Astrocyte (in vitro differentiated cells and primary cell): ENCODE results near the gene PCARE.
"Not testable (repeated sequence)": the region's sequence is repeated elsewhere in the genome, so short reads cannot be mapped to it uniquely, and the experiment has no call there.

ENCODE experiments used
- EZH2 ChIP-seq: IDR thresholded peaks from 2 replicates; pipeline ENCODE4 v1.6.1; 2012; ENCODE audit warnings: mild to moderate bottlenecking, low read length, inconsistent platforms; ENCODE audit not compliant: insufficient read depth
- TF ChIP-seq, protein P1 (sequence below): IDR thresholded peaks from 2 replicates; pipeline ENCODE4 v1.5.1; 2011; ENCODE audit warnings: low read depth, mild to moderate bottlenecking, inconsistent platforms, low read length, moderate library complexity; ENCODE audit not compliant: insufficient read depth

DNA sequence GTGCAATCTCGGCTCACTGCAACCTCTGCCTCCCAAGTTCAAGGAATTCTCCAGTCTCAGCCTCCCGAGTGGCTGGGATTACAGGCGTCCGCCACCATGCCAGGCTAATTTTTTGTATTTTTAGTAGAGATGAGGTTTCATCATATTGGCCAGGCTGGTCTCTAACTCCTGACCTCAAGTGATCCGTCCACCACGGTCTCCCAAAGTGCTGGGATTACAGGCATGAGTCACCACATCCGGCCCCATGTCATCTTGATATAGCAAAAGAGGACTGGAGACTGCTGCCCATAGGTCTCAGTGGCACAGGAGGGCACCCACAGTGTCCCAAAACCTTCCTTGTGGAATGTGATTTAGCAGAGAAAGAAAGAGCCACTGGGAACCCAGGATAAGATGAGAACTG, 16.0 kb upstream of the PCARE start:
- TF ChIP-seq, protein P1, sequence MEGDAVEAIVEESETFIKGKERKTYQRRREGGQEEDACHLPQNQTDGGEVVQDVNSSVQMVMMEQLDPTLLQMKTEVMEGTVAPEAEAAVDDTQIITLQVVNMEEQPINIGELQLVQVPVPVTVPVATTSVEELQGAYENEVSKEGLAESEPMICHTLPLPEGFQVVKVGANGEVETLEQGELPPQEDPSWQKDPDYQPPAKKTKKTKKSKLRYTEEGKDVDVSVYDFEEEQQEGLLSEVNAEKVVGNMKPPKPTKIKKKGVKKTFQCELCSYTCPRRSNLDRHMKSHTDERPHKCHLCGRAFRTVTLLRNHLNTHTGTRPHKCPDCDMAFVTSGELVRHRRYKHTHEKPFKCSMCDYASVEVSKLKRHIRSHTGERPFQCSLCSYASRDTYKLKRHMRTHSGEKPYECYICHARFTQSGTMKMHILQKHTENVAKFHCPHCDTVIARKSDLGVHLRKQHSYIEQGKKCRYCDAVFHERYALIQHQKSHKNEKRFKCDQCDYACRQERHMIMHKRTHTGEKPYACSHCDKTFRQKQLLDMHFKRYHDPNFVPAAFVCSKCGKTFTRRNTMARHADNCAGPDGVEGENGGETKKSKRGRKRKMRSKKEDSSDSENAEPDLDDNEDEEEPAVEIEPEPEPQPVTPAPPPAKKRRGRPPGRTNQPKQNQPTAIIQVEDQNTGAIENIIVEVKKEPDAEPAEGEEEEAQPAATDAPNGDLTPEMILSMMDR = not testable (repeated sequence)
- not testable (repeated sequence) for TF ChIP-seq EZH2
